ENCODE results near the gene ZP1.

ZP1 gene

GRCh38 chr11:60844045-60844869 lies 23.1 kb upstream of the ZP1 start:
- no peak for DNase-seq

- no peak for DNase-seq
Observed at GRCh38 chr11:60844870-60845221, 22.5 kb upstream of the ZP1 start.

- no peak for DNase-seq
Observed at GRCh38 chr11:60845338-60845737, 22.0 kb upstream of the ZP1 start.

GRCh38 chr11:60847281-60847680 lies 20.1 kb upstream of the ZP1 start:
- no peak for DNase-seq

GRCh38 chr11:60847896-60848295 lies 19.4 kb upstream of the ZP1 start:
- DNase-seq = no peak

- no peak for DNase-seq
Observed at GRCh38 chr11:60848714-60849151, 18.6 kb upstream of the ZP1 start.

- no peak for DNase-seq
Observed at GRCh38 chr11:60849641-60850520, 17.5 kb upstream of the ZP1 start.

- DNase-seq = no peak
Observed at GRCh38 chr11:60851327-60852104, 15.8 kb upstream of the ZP1 start.

GRCh38 chr11:60852117-60852981 lies 15.0 kb upstream of the ZP1 start:
- DNase-seq = no peak

- DNase-seq = no peak
Observed at GRCh38 chr11:60852982-60853950, 14.1 kb upstream of the ZP1 start.

- no peak for DNase-seq
Observed at GRCh38 chr11:60854140-60854846, 13.0 kb upstream of the ZP1 start.

GRCh38 chr11:60854847-60855725 lies 12.3 kb upstream of the ZP1 start:
- no peak for DNase-seq

- DNase-seq = no peak
Observed at GRCh38 chr11:60855726-60856633, 11.4 kb upstream of the ZP1 start, which contains the start of gene PTGDR2. PTGDR2 (minus strand) TSS chr11:60855950; CDS start chr11:60853722, 2,228 bp downstream.

- no peak for DNase-seq
Observed at GRCh38 chr11:60857378-60858232, 9.7 kb upstream of the ZP1 start.

GRCh38 chr11:60858236-60858635 lies 9.1 kb upstream of the ZP1 start:
- no peak for DNase-seq

GRCh38 chr11:60858731-60859464 lies 8.4 kb upstream of the ZP1 start:
- DNase-seq = no peak
